Activated CD8-positive, alpha-beta T cell treated with anti-CD3 and anti-CD28 coated beads, Interleukin-2, amount 10 ng/mL, durations not matched to agents 7 days and 5 days (primary cell): ENCODE results near the gene C4orf46. TPM values are rescaled to one million over a fixed set of nuclear protein-coding genes. Genes with fewer than 3 reads are reported as not detected.

Experiments used
- ATAC-seq: fragments of 150-1000 bp; cut with Tn5 transposase; one replicate; pipeline ENCODE4 v1.10.0; 2021; ENCODE audit warnings: moderate library complexity
- CTCF ChIA-PET: fragments of 350-600 bp; sonication (Branson Sonifier 250); formaldehyde crosslinking; loops from one replicate; lab custom pipeline; 2021; ENCODE audit warnings: antibody characterized with exemption; lab: Charles Lee
- POLR2A ChIA-PET: fragments of 350-600 bp; sonication (Branson Sonifier 250); formaldehyde crosslinking; loops from one replicate; lab custom pipeline; 2021; ENCODE audit warnings: antibody characterized with exemption; lab: Charles Lee
- DNase-seq: peaks from one replicate; pipeline ENCODE4 v3.0.0-alpha.2; 2020
- H3K27ac Mint-ChIP-seq: one replicate; pipeline ENCODE4 v1.8.0; 2021; ENCODE audit warnings: mild to moderate bottlenecking, mixed read lengths
- H3K27me3 Mint-ChIP-seq: one replicate; pipeline ENCODE4 v1.8.0; 2021; ENCODE audit warnings: low read depth, mixed read lengths
- H3K36me3 Mint-ChIP-seq: one replicate; pipeline ENCODE4 v1.8.0; 2021; ENCODE audit warnings: low read depth, mixed read lengths
- H3K4me1 Mint-ChIP-seq: one replicate; pipeline ENCODE4 v1.8.0; 2021; ENCODE audit warnings: low read depth, mixed read lengths
- H3K4me3 Mint-ChIP-seq: one replicate; pipeline ENCODE4 v1.8.0; 2021; ENCODE audit warnings: mild to moderate bottlenecking, mixed read lengths
- H3K9me3 Mint-ChIP-seq: one replicate; pipeline ENCODE4 v1.8.0; 2022; ENCODE audit warnings: mixed read lengths; ENCODE audit not compliant: insufficient read depth
- total RNA-seq, 2 experiments: library from RNA; stranded (reverse); gene quantifications; one replicate each; pipeline ENCODE4 v1.2.3, GENCODE V29; 2021

C4orf46 gene
- total RNA-seq, 2 experiments from 2014 or later, result 16.0 to 17.7 TPM

GRCh38 chr4:158652920-158653319 lies 18.8 kb downstream of the C4orf46 start:
- DNase-seq (no peak), ATAC-seq (no peak)
- H3K27me3 Mint-ChIP-seq, result peaks cover 2% of the 10 kb centered on the region
- H3K4me3 Mint-ChIP-seq, result peak overlapping the region; percentile 48
- no peaks in the 10 kb centered on the region for H3K36me3 Mint-ChIP-seq
- CTCF ChIA-PET, result no interaction called here
- no peaks in the 10 kb centered on the region for H3K4me1 Mint-ChIP-seq
- H3K9me3 Mint-ChIP-seq, result no peaks in the 10 kb centered on the region
- no peak overlapping the region for H3K27ac Mint-ChIP-seq
- POLR2A ChIA-PET, result no interaction called here

- no peak overlapping the region for H3K4me3 Mint-ChIP-seq
- H3K27me3 Mint-ChIP-seq, result peaks cover 6% of the 10 kb centered on the region
- no peak overlapping the region for H3K27ac Mint-ChIP-seq
- ChIA-PET POLR2A (no interaction called here), CTCF (no interaction called here)
- H3K9me3 Mint-ChIP-seq, result no peaks in the 10 kb centered on the region
- H3K36me3 Mint-ChIP-seq, result no peaks in the 10 kb centered on the region
- no peak for ATAC-seq
- H3K4me1 Mint-ChIP-seq, result no peaks in the 10 kb centered on the region
- DNase-seq, result no peak
Measured at GRCh38 chr4:158649111-158649680, 22.5 kb downstream of the C4orf46 start.

DNA sequence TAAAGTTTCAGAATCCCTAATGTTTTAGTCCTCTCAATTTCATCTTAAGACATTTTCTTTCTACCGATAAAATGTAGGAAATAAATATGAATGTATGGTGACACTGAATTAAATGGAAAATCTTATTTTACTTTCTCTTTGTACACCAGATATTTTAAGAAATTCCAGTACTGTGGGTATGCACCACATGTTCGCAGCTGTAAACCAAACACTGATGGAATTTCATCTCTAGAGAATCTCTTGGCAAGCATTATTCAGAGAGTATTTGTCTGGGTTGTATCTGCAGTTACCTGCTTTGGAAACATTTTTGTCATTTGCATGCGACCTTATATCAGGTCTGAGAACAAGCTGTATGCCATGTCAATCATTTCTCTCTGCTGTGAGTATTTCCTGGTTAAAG lies 26.9 kb downstream of the C4orf46 start:
- ATAC-seq (no peak), DNase-seq (no peak)
- ChIA-PET POLR2A (no interaction called here), CTCF (interaction anchor here (0.6 kb wide), 1 partner anchor 672 kb away, joined by 3 read pairs; no protein-coding TSS in a partner anchor)
- peaks cover 13% of the 10 kb centered on the region for H3K27me3 Mint-ChIP-seq
- no peak overlapping the region for H3K27ac Mint-ChIP-seq
- no peaks in the 10 kb centered on the region for H3K4me1 Mint-ChIP-seq
- no peaks in the 10 kb centered on the region for H3K36me3 Mint-ChIP-seq
- H3K4me3 Mint-ChIP-seq, result no peak overlapping the region
- no peaks in the 10 kb centered on the region for H3K9me3 Mint-ChIP-seq

DNA sequence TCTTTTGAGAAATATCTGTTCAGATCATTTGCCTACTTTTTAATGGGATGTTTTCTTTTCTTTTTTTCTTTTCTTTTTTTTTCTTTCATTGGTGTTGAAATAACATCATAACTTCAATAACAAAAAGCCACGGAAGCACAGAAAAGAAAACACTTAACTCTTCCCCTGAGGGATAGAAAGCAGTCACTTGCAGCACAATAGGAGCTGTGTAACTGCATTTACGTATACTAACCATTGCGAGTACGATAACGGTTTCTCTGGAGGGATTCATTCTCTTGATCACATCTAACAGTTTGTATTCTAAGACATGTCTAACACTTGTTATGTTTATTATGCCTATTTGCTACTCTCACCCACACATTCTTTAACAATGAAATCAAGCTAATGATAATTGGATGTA lies 27.3 kb downstream of the C4orf46 start:
- no peak for ATAC-seq
- H3K4me1 Mint-ChIP-seq, result no peaks in the 10 kb centered on the region
- H3K36me3 Mint-ChIP-seq, result no peaks in the 10 kb centered on the region
- H3K27me3 Mint-ChIP-seq, result peaks cover 13% of the 10 kb centered on the region
- H3K4me3 Mint-ChIP-seq, result no peak overlapping the region
- DNase-seq, result no peak
- no peak overlapping the region for H3K27ac Mint-ChIP-seq
- ChIA-PET POLR2A (no interaction called here), CTCF (no interaction called here)
- H3K9me3 Mint-ChIP-seq, result no peaks in the 10 kb centered on the region

- no peaks in the 10 kb centered on the region for H3K36me3 Mint-ChIP-seq
- H3K27me3 Mint-ChIP-seq, result peaks cover 3% of the 10 kb centered on the region
- DNase-seq, result no peak
- ATAC-seq, result no peak
- no peak overlapping the region for H3K4me3 Mint-ChIP-seq
- ChIA-PET POLR2A (no interaction called here), CTCF (no interaction called here)
- H3K9me3 Mint-ChIP-seq, result no peaks in the 10 kb centered on the region
- H3K4me1 Mint-ChIP-seq, result no peaks in the 10 kb centered on the region
- no peak overlapping the region for H3K27ac Mint-ChIP-seq
Measured at GRCh38 chr4:158636619-158637018, 35.1 kb downstream of the C4orf46 start.

DNA sequence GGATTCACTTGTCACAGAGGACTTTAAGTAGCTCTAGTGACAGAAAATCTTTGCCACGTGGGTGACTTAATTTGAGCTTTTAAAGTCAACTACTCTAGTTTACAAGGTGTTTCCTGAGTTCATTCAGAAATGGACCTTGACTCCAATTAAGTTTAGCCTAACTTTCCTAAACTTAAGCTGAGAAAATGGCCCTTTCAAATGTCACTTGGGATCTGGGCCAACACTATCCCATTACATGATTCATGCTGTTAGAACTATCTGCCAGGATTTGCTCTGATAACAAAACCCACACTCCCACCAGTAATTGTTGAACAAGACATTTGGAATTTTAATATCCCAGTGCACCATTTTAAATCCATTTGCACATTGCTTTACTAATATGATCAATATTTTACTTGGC lies 40.8 kb downstream of the C4orf46 start:
- no peak for DNase-seq
- no peak for ATAC-seq
- no peaks in the 10 kb centered on the region for H3K4me1 Mint-ChIP-seq
- H3K4me3 Mint-ChIP-seq, result no peak overlapping the region
- H3K9me3 Mint-ChIP-seq, result no peaks in the 10 kb centered on the region
- CTCF ChIA-PET, result no interaction called here
- POLR2A ChIA-PET, result no interaction called here
- H3K36me3 Mint-ChIP-seq, result no peaks in the 10 kb centered on the region
- H3K27me3 Mint-ChIP-seq, result peaks cover 6% of the 10 kb centered on the region
- no peak overlapping the region for H3K27ac Mint-ChIP-seq

GRCh38 chr4:158625544-158625943 lies 46.1 kb downstream of the C4orf46 start:
- POLR2A ChIA-PET, result no interaction called here
- H3K36me3 Mint-ChIP-seq, result no peaks in the 10 kb centered on the region
- no peaks in the 10 kb centered on the region for H3K4me1 Mint-ChIP-seq
- no peaks in the 10 kb centered on the region for H3K9me3 Mint-ChIP-seq
- DNase-seq (no peak), ATAC-seq (no peak)
- no peak overlapping the region for H3K4me3 Mint-ChIP-seq
- H3K27me3 Mint-ChIP-seq, result peaks cover 11% of the 10 kb centered on the region
- CTCF ChIA-PET, result no interaction called here
- H3K27ac Mint-ChIP-seq, result no peak overlapping the region

- no peak overlapping the region for H3K27ac Mint-ChIP-seq
- POLR2A ChIA-PET, result no interaction called here
- DNase-seq (peak; percentile 21), ATAC-seq (no peak)
- no peaks in the 10 kb centered on the region for H3K36me3 Mint-ChIP-seq
- peaks cover 9% of the 10 kb centered on the region for H3K27me3 Mint-ChIP-seq
- H3K4me1 Mint-ChIP-seq, result no peaks in the 10 kb centered on the region
- CTCF ChIA-PET, result interaction anchor here (1.8 kb wide), 1 partner anchor 370 kb away, joined by 7 read pairs; no protein-coding TSS in a partner anchor
- H3K9me3 Mint-ChIP-seq, result no peaks in the 10 kb centered on the region
- no peak overlapping the region for H3K4me3 Mint-ChIP-seq
Measured at GRCh38 chr4:158624889-158625478, 46.7 kb downstream of the C4orf46 start.

DNA sequence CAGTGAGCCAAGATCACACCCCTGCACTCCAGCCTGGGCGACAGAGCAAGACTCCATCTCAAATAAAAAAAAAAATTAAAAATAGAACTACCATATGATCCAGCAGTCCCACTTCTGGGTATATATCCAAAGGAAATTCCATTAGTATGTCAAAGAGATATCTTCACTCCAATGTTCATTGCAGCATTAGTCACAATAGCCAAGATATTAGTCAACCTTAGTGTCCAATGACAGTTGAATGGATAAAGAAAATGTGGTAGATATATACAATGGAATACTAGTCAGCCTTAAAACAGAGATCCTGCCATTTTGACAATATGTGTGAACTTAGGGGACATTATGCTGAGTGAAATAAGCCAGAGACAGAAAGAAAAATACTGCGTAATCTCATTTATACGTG lies 49.4 kb downstream of the C4orf46 start:
- ATAC-seq (no peak), DNase-seq (no peak)
- H3K27me3 Mint-ChIP-seq, result peaks cover 11% of the 10 kb centered on the region
- no peak overlapping the region for H3K27ac Mint-ChIP-seq
- H3K4me3 Mint-ChIP-seq, result no peak overlapping the region
- H3K4me1 Mint-ChIP-seq, result no peaks in the 10 kb centered on the region
- H3K9me3 Mint-ChIP-seq, result no peaks in the 10 kb centered on the region
- ChIA-PET CTCF (no interaction called here), POLR2A (no interaction called here)
- H3K36me3 Mint-ChIP-seq, result no peaks in the 10 kb centered on the region

- H3K9me3 Mint-ChIP-seq, result no peaks in the 10 kb centered on the region
- ATAC-seq (no peak), DNase-seq (no peak)
- no peak overlapping the region for H3K27ac Mint-ChIP-seq
- no peak overlapping the region for H3K4me3 Mint-ChIP-seq
- no peaks in the 10 kb centered on the region for H3K36me3 Mint-ChIP-seq
- CTCF ChIA-PET, result no interaction called here
- no peaks in the 10 kb centered on the region for H3K4me1 Mint-ChIP-seq
- POLR2A ChIA-PET, result interaction anchor here (0.6 kb wide), 1 partner anchor 696 kb away, joined by 4 read pairs; no protein-coding TSS in a partner anchor
- peaks cover 11% of the 10 kb centered on the region for H3K27me3 Mint-ChIP-seq
Measured at GRCh38 chr4:158621729-158622128, 50.0 kb downstream of the C4orf46 start.

DNA sequence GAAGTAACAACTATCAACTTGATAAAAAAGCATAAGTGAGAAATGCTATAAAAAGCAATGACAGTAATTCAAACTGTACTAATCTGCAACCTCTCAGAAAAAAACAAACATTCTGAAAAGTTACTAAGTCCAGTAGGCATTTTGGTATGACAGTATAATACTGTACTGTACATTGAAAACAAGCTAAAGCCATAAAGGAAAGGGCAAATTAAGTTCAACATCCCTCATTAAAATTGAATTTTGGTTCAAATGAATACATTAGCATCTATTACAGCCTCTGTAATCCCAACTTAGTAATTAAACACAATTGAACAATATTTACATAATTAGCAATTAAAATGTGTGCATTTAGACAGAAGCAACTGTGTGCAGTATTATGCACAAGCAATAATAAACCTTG lies 53.7 kb downstream of the C4orf46 start:
- H3K4me3 Mint-ChIP-seq, result no peak overlapping the region
- H3K9me3 Mint-ChIP-seq, result no peaks in the 10 kb centered on the region
- ATAC-seq (no peak), DNase-seq (no peak)
- H3K27me3 Mint-ChIP-seq, result peaks cover 7% of the 10 kb centered on the region
- CTCF ChIA-PET, result no interaction called here
- H3K36me3 Mint-ChIP-seq, result no peaks in the 10 kb centered on the region
- H3K4me1 Mint-ChIP-seq, result no peaks in the 10 kb centered on the region
- POLR2A ChIA-PET, result no interaction called here
- H3K27ac Mint-ChIP-seq, result no peak overlapping the region
